Vagina (tissue), 2 donors: ENCODE results near the gene MYO7B. TPM values are rescaled to one million over a fixed set of nuclear protein-coding genes. Genes with fewer than 3 reads are reported as not detected.

ENCODE experiments used
- DNase-seq, 2 donors: peaks; one replicate each; pipeline ENCODE4 v3.0.0-alpha.2; 2017; ENCODE audit errors: extremely low spot score in 2 of 2
- H3K27ac ChIP-seq: fragments of 200-600 bp; sonication (generic); one replicate; pipeline ENCODE4 v1.5.1; 2019
- H3K27me3 ChIP-seq: fragments of 200-600 bp; sonication (generic); one replicate; pipeline ENCODE4 v1.5.1; 2019
- H3K36me3 ChIP-seq, 2 donors: fragments of 200-600 bp; sonication (generic); one replicate each; pipeline ENCODE4 v1.5.1; 2017 to 2019
- H3K4me1 ChIP-seq: fragments of 200-600 bp; sonication (generic); one replicate; pipeline ENCODE4 v1.5.1; 2019
- H3K4me3 ChIP-seq, 2 donors: fragments of 200-600 bp; sonication (generic); 1 replicate in 1 of 2; 2 replicates in 1 of 2; pipeline ENCODE4 v1.5.1; 2016 to 2019
- H3K9me3 ChIP-seq: fragments of 200-600 bp; sonication (generic); one replicate; pipeline ENCODE4 v1.5.1; 2019
- POLR2A ChIP-seq, 2 donors: fragments of 450-650 bp; IDR thresholded peaks; one replicate each; pipeline ENCODE4 v1.6.1; 2017; ENCODE audit warnings: antibody characterized with exemption in 2 of 2, mild to moderate bottlenecking in 2 of 2, moderate library complexity in 2 of 2
- POLR2AphosphoS5 ChIP-seq, 2 donors: sonication (generic); formaldehyde crosslinking; IDR thresholded peaks; one replicate each; pipeline ENCODE4 v1.9.0; 2017; ENCODE audit warnings: antibody characterized with exemption in 2 of 2, mild to moderate bottlenecking in 2 of 2, low read depth in 1 of 2; ENCODE audit not compliant: insufficient read depth in 1 of 2
- intact Hi-C: fragments of 100-400 bp; cut with DNase I; formaldehyde crosslinking; loops from one replicate; pipeline ENCODE4 v1.15.1; 2023
- total RNA-seq: library from RNA; depleted of rRNA; stranded (reverse); fragments of >200 nt; gene quantifications from one replicate; pipeline ENCODE4 v1.2.3, GENCODE V29; 2016
- TF ChIP-seq, protein P1 (sequence below), 3 experiments: fragments of 450-650 bp in 2 of 3; fragments of 200-600 bp in 1 of 3; sonication (generic) in 1 of 3; IDR thresholded peaks; one replicate each; pipeline ENCODE4 v1.5.1; 2017 to 2019; ENCODE audit warnings: antibody characterized with exemption in 3 of 3, mild to moderate bottlenecking in 2 of 3, moderate library complexity in 2 of 3

MYO7B gene
- total RNA-seq, 1 donor from 2014 or later, result not detected

- Histone ChIP-seq H3K27me3 (no peaks in the 10 kb centered on the region), H3K36me3 (no peaks in the 10 kb centered on the region), H3K27ac (no peak overlapping the region), H3K9me3 (no peaks in the 10 kb centered on the region), H3K4me3 (no peak overlapping the region), H3K4me1 (peaks cover 37% of the 10 kb centered on the region)
- TF ChIP-seq, protein P1, sequence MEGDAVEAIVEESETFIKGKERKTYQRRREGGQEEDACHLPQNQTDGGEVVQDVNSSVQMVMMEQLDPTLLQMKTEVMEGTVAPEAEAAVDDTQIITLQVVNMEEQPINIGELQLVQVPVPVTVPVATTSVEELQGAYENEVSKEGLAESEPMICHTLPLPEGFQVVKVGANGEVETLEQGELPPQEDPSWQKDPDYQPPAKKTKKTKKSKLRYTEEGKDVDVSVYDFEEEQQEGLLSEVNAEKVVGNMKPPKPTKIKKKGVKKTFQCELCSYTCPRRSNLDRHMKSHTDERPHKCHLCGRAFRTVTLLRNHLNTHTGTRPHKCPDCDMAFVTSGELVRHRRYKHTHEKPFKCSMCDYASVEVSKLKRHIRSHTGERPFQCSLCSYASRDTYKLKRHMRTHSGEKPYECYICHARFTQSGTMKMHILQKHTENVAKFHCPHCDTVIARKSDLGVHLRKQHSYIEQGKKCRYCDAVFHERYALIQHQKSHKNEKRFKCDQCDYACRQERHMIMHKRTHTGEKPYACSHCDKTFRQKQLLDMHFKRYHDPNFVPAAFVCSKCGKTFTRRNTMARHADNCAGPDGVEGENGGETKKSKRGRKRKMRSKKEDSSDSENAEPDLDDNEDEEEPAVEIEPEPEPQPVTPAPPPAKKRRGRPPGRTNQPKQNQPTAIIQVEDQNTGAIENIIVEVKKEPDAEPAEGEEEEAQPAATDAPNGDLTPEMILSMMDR (IDR thresholded peaks at IDR 0.05), result no peak
- TF ChIP-seq POLR2AphosphoS5 (IDR thresholded peaks at IDR 0.05; ENCODE audit: insufficient read depth in 1 of 2, low read depth in 1 of 2), result no peak
- TF ChIP-seq POLR2A (IDR thresholded peaks at IDR 0.05), result no peak
- DNase-seq, result peak in 1 of 2 donors; percentile 79
- intact Hi-C loops, result no loop called here
Measured at GRCh38 chr2:127678531-127678930, 143.0 kb downstream of the MYO7B start.

DNA sequence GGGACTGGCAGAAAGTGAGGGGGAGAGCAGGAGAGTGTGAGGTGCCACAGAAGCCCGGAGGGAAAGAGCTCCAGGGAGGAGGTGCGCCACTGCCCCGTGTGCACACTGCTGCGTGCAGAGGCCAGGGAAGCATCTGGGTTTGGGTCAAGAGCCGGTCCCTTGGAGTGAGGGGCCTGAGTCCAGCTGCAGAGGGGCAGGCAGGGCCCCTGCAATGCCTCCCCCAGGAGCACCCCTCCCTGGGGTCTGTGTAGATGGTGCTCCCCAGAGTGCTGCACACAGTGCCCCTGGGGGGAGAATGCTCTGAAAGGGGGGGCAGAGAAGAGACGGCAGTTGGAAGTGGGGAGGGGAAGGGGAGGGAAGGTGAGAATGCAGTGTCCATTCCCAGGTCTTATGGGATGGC lies 143.5 kb downstream of the MYO7B start:
- Histone ChIP-seq H3K9me3 (no peaks in the 10 kb centered on the region), H3K4me3 (no peak overlapping the region), H3K27me3 (no peaks in the 10 kb centered on the region), H3K36me3 (no peaks in the 10 kb centered on the region), H3K4me1 (peaks cover 32% of the 10 kb centered on the region), H3K27ac (no peak overlapping the region)
- intact Hi-C loops, result no loop called here
- peak in 1 of 2 donors; percentile 42 for DNase-seq
- TF ChIP-seq POLR2A (IDR thresholded peaks at IDR 0.05), result no peak
- TF ChIP-seq, protein P1 (IDR thresholded peaks at IDR 0.05), result no peak
- TF ChIP-seq POLR2AphosphoS5 (IDR thresholded peaks at IDR 0.05; ENCODE audit: insufficient read depth in 1 of 2, low read depth in 1 of 2), result no peak

DNA sequence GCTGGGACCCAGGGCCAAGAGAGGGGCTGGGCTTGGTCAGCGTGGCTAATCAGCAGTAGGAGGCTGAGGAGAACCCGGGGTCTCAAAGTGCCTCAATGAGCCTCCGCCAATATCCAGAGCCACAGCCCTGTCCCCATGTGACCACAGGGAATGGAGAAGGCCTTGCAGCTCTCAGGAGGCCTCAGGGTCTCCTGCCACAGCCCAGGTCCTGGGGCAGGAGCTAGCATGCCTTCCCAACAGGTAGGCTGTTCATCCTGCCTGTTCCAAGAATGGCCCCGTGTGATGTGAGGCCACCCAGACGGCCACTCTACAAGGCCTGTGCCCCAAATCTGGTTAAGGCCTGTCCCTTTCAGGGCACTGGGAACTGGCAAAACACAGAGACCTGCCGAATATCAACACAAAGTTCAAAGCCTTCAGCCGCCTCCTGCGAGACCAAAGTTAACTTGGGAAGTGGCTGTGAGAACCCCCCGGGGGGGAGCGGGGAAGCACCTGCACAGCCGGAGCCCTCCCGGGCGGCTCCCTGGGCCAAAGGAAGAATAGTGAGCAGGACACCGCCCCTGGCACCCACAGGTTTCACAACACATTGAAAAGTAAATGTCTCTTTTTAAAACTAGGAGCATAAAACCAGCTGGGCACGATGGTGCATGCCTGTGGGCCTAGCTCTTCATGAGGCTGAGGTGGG lies 144.3 kb downstream of the MYO7B start:
- Histone ChIP-seq H3K27me3 (no peaks in the 10 kb centered on the region), H3K4me3 (no peak overlapping the region), H3K4me1 (peaks cover 26% of the 10 kb centered on the region), H3K27ac (no peak overlapping the region), H3K9me3 (no peaks in the 10 kb centered on the region), H3K36me3 (no peaks in the 10 kb centered on the region)
- DNase-seq, result peak in 1 of 2 donors; percentile 81
- intact Hi-C loops, result no loop called here
- TF ChIP-seq POLR2A (IDR thresholded peaks at IDR 0.05) (no peak), POLR2AphosphoS5 (IDR thresholded peaks at IDR 0.05; ENCODE audit: insufficient read depth in 1 of 2, low read depth in 1 of 2) (no peak)
- TF ChIP-seq, protein P1 (IDR thresholded peaks at IDR 0.05), result no peak

DNA sequence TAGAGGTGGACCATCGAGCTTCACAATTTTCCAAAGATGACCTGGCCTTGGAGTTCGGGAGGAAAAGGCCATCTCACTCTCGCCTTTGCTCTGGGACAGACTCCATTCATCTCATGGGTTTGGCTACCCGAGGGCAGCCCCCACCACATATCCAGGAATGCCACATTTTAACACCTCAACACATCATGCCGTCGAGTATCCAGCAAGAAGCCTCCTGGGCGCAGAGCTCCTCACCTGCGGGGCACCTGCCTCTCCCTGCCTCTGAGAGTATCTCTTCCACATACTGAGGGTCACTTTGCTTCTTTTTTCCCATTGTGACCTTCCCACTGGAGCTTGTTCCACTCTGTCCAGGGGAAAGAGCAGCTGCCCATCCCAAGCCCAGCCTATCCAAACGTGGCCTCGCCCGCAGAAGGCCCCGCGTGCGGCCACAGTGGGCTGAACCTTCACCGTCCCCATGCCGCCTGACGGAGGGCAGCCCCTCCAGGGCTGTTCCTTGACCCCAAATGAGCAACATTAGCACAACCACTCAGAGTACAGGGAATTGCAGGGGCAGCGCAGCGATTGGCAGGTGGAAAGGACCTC lies 145.3 kb downstream of the MYO7B start:
- Histone ChIP-seq H3K4me3 (peak overlapping the region; percentile 20 to 39), H3K36me3 (no peaks in the 10 kb centered on the region), H3K9me3 (no peaks in the 10 kb centered on the region), H3K4me1 (peaks cover 19% of the 10 kb centered on the region), H3K27me3 (no peaks in the 10 kb centered on the region), H3K27ac (no peak overlapping the region)
- DNase-seq, result no peak
- intact Hi-C loops, result no loop called here
- TF ChIP-seq POLR2AphosphoS5 (IDR thresholded peaks at IDR 0.05; ENCODE audit: insufficient read depth in 1 of 2, low read depth in 1 of 2) (no peak), POLR2A (IDR thresholded peaks at IDR 0.05) (no peak)
- TF ChIP-seq, protein P1 (IDR thresholded peaks at IDR 0.05), result no peak

DNA sequence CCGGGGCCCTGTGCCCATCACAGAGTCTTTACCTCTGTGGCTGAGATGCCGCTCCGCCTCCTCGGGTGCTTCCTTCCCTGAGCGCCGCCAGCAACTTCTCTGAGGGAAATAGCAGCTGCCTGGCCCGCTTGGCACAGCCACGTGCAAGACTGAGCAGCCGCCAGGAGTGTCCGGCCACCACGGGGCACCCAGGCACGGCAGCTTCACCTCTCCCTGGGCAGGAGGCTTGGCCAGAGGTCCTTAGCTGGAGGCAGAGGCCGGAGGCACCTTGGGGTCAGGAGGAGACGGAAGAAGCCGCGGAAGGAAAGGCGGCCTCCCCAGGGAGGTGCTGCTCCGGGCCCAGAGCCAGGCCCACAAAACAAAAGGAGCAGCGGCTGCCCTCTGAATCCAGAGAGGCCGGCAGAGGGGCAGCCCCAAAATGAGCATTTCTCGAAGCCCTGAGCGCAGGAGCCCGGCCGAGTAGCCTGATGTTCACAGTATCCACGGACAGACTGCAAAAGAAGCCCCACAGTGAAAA lies 145.9 kb downstream of the MYO7B start:
- DNase-seq, result peak in 1 of 2 donors; percentile 92
- intact Hi-C loops, result no loop called here
- Histone ChIP-seq H3K9me3 (no peaks in the 10 kb centered on the region), H3K4me1 (peaks cover 14% of the 10 kb centered on the region), H3K27ac (peak overlapping the region; percentile 47), H3K36me3 (no peaks in the 10 kb centered on the region), H3K4me3 (peak overlapping the region; percentile 20 to 39), H3K27me3 (no peaks in the 10 kb centered on the region)
- TF ChIP-seq, protein P1 (IDR thresholded peaks at IDR 0.05), result no peak
- TF ChIP-seq POLR2AphosphoS5 (IDR thresholded peaks at IDR 0.05; ENCODE audit: insufficient read depth in 1 of 2, low read depth in 1 of 2) (peak in 1 of 2 donors; percentile 44), POLR2A (IDR thresholded peaks at IDR 0.05) (no peak)
